Type B pancreatic cell (in vitro differentiated cells): ENCODE data around the gene IRF2BP1. TPM values are rescaled to one million over a fixed set of nuclear protein-coding genes. Genes with fewer than 3 reads are reported as not detected.

ENCODE experiments used
- DNase-seq: peaks from one replicate; pipeline ENCODE4 v3.0.0; 2021; ENCODE audit warnings: mixed read lengths; ENCODE audit not compliant: unreplicated experiment; ENCODE audit errors: extremely low spot score
- H3K27ac Mint-ChIP-seq: 2 replicates; pipeline ENCODE4 v1.8.0; 2021; ENCODE audit warnings: mild to moderate bottlenecking, mixed read lengths
- H3K27me3 Mint-ChIP-seq: 2 replicates; pipeline ENCODE4 v1.8.0; 2021; ENCODE audit warnings: mixed read lengths
- H3K36me3 Mint-ChIP-seq: 2 replicates; pipeline ENCODE4 v1.8.0; 2021; ENCODE audit warnings: mixed read lengths
- H3K4me1 Mint-ChIP-seq: one replicate; pipeline ENCODE4 v1.8.0; 2021; ENCODE audit warnings: mixed read lengths; ENCODE audit not compliant: unreplicated experiment
- H3K4me3 Mint-ChIP-seq: 2 replicates; pipeline ENCODE4 v1.8.0; 2021; ENCODE audit warnings: mild to moderate bottlenecking, mixed read lengths
- H3K9me3 Mint-ChIP-seq: 2 replicates; pipeline ENCODE4 v1.8.0; 2021; ENCODE audit warnings: mixed read lengths
- CTCF ChIP-seq: fragments of 200-600 bp; sonication (generic); conservative IDR thresholded peaks from 2 replicates; pipeline ENCODE4 v1.5.0; 2021; ENCODE audit warnings: antibody characterized with exemption, mild to moderate bottlenecking
- total RNA-seq: library from RNA; stranded (reverse); gene quantifications from 2 replicates; pipeline ENCODE4 v1.2.1, GENCODE V29; 2021; ENCODE audit warnings: low replicate concordance

The IRF2BP1 gene
- total RNA-seq, 1 donor from 2014 or later: 32.2 TPM

- no peak for TF ChIP-seq CTCF
- H3K27me3 Mint-ChIP-seq: peaks cover 54% of the 10 kb centered on the region
These were observed 19.4 kb downstream of the IRF2BP1 start for GRCh38 chr19:45866400-45867176.

GRCh38 chr19:45865269-45865948 is 20.5 kb downstream of the IRF2BP1 start:
- DNase-seq: no peak
- H3K4me1 Mint-ChIP-seq: peaks cover 8% of the 10 kb centered on the region
- peak overlapping the region; percentile 84 for H3K4me3 Mint-ChIP-seq
- H3K27ac Mint-ChIP-seq: no peak overlapping the region
- no peak for TF ChIP-seq CTCF
- H3K9me3 Mint-ChIP-seq: no peaks in the 10 kb centered on the region
- peaks cover 54% of the 10 kb centered on the region for H3K27me3 Mint-ChIP-seq
- no peaks in the 10 kb centered on the region for H3K36me3 Mint-ChIP-seq

More at GRCh38 chr19:45866400-45867176, 19.4 kb downstream of the IRF2BP1 start:
- Mint-ChIP-seq H3K4me1 (peaks cover 8% of the 10 kb centered on the region), H3K36me3 (no peaks in the 10 kb centered on the region), H3K27ac (no peak overlapping the region), H3K4me3 (no peak overlapping the region), H3K9me3 (no peaks in the 10 kb centered on the region)
- DNase-seq: no peak

- Mint-ChIP-seq H3K4me3 (peak overlapping the region; percentile 84), H3K9me3 (no peaks in the 10 kb centered on the region), H3K36me3 (no peaks in the 10 kb centered on the region), H3K27ac (peak overlapping the region; percentile 59), H3K4me1 (peaks cover 8% of the 10 kb centered on the region), H3K27me3 (peaks cover 54% of the 10 kb centered on the region)
- no peak for TF ChIP-seq CTCF
- DNase-seq: no peak
These were observed 21.3 kb downstream of the IRF2BP1 start for GRCh38 chr19:45864629-45865082.

GRCh38 chr19:45863840-45864628 is 21.9 kb downstream of the IRF2BP1 start, which contains the start of gene FOXA3:
FOXA3 (plus strand) TSS chr19:45864326; CDS start chr19:45864457, 131 bp downstream.
- Mint-ChIP-seq H3K27me3 (peaks cover 54% of the 10 kb centered on the region), H3K4me1 (peaks cover 8% of the 10 kb centered on the region), H3K9me3 (no peaks in the 10 kb centered on the region), H3K4me3 (peak within 1 kb of the TSS; percentile 97), H3K36me3 (no peaks in the 10 kb centered on the region), H3K27ac (peak within 1 kb of the TSS; percentile 93)
- peak; percentile 73 for DNase-seq
- TF ChIP-seq CTCF: peak; percentile 70

- H3K4me3 Mint-ChIP-seq: peak overlapping the region; percentile 97
- H3K27ac Mint-ChIP-seq: peak overlapping the region; percentile 93
- H3K27me3 Mint-ChIP-seq: peaks cover 54% of the 10 kb centered on the region
- no peaks in the 10 kb centered on the region for H3K36me3 Mint-ChIP-seq
- H3K9me3 Mint-ChIP-seq: no peaks in the 10 kb centered on the region
- peaks cover 8% of the 10 kb centered on the region for H3K4me1 Mint-ChIP-seq
- no peak for TF ChIP-seq CTCF
- no peak for DNase-seq
These were observed 22.6 kb downstream of the IRF2BP1 start for GRCh38 chr19:45863335-45863839.
